Suprapubic skin (tissue), 4 donors: ENCODE data around the gene G2E3.

Experiments
- CTCF ChIP-seq, 2 donors: fragments of 200-600 bp in 1 of 2; fragments of 450-650 bp in 1 of 2; sonication (generic) in 1 of 2; IDR thresholded peaks; one replicate each; pipeline ENCODE4 v1.5.1; 2016 to 2019; ENCODE audit warnings: antibody characterized with exemption in 2 of 2, mild to moderate bottlenecking in 1 of 2, moderate library complexity in 1 of 2
- EP300 ChIP-seq: sonication (generic); formaldehyde crosslinking; IDR thresholded peaks from one replicate; pipeline ENCODE4 v1.6.1; 2017; ENCODE audit warnings: antibody characterized with exemption
- POLR2A ChIP-seq, 2 donors: fragments of 450-650 bp; IDR thresholded peaks; one replicate each; pipeline ENCODE4 v1.6.1; 2017; ENCODE audit warnings: antibody characterized with exemption in 2 of 2, mild to moderate bottlenecking in 2 of 2, moderate library complexity in 2 of 2
- POLR2AphosphoS5 ChIP-seq, 3 donors: sonication (generic); formaldehyde crosslinking; IDR thresholded peaks; one replicate each; pipeline ENCODE4 v1.6.1; 2017; ENCODE audit warnings: antibody characterized with exemption in 3 of 3

- no peak for TF ChIP-seq POLR2AphosphoS5 (IDR thresholded peaks at IDR 0.05)
- TF ChIP-seq CTCF (IDR thresholded peaks at IDR 0.05), result no peak
- TF ChIP-seq EP300, result no peak
- no peak for TF ChIP-seq POLR2A (IDR thresholded peaks at IDR 0.05)
Measured at GRCh38 chr14:30603402-30603801, 44.4 kb downstream of the G2E3 start.
